AG09319 (cell line): ENCODE measurements around the gene FHL2.

Experiments
- DNase-seq: peaks from one replicate; pipeline ENCODE4 v3.0.0-alpha.2; 2010; ENCODE audit warnings: low read depth; ENCODE audit errors: extremely low read depth
- TF ChIP-seq, protein P1 (sequence below): IDR thresholded peaks from 2 replicates; pipeline ENCODE4 v1.5.1; 2011; ENCODE audit warnings: low read depth, mild to moderate bottlenecking, inconsistent platforms, low read length, moderate library complexity

Gene FHL2

DNA sequence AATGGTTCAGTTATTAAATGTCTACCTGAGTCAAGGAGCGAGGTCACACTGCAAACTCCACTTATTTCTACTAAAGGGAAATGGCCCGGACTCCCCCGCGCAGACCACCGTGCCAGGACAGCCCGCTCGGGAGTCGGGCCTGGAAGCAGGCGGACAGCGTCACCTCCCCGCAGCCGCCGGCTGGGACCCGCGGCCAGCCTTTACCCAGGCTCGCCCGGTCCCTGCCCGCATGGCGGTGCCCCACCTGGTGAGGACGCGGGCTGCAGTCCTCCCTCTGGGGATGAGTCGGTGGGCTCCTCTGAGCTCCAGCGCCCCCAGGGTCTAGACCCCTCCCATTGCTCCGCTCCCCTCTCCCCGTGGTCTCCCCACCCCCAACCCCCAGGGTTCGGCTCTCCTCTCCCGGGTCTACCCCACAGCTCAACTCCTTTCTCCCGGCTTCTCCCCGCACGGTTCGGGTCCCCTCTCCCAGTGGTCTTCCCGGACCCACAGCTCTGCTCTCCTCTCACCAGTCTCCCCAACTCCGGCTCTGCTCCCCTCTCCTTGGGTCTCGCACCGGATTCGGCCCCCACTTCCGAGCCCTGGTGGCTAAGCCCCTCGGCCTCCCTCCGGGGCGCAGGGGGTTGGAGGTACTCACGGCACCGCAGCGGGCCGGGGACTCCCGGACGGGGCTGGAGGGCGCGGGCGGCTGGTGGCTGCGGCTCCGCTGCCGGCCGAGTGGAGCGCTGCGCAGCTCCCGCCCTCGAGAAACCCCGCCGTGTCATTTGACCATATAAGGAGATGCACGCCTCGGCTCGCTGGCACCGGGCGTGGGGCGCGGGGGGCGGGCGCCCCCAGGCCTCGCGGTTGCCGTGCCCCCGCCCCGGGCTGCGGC, at the start of gene FHL2:
FHL2 (minus strand) TSS at position 716 of the 871 bp plus-strand sequence. CDS start 12,535 bp downstream, outside the sequence.
- TF ChIP-seq, protein P1, sequence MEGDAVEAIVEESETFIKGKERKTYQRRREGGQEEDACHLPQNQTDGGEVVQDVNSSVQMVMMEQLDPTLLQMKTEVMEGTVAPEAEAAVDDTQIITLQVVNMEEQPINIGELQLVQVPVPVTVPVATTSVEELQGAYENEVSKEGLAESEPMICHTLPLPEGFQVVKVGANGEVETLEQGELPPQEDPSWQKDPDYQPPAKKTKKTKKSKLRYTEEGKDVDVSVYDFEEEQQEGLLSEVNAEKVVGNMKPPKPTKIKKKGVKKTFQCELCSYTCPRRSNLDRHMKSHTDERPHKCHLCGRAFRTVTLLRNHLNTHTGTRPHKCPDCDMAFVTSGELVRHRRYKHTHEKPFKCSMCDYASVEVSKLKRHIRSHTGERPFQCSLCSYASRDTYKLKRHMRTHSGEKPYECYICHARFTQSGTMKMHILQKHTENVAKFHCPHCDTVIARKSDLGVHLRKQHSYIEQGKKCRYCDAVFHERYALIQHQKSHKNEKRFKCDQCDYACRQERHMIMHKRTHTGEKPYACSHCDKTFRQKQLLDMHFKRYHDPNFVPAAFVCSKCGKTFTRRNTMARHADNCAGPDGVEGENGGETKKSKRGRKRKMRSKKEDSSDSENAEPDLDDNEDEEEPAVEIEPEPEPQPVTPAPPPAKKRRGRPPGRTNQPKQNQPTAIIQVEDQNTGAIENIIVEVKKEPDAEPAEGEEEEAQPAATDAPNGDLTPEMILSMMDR, result peak; percentile 30
- DNase-seq, result no peak

- DNase-seq, result no peak
- TF ChIP-seq, protein P1, result no peak
These were observed 48.6 kb upstream of the FHL2 start for GRCh38 chr2:105447476-105447875.

DNA sequence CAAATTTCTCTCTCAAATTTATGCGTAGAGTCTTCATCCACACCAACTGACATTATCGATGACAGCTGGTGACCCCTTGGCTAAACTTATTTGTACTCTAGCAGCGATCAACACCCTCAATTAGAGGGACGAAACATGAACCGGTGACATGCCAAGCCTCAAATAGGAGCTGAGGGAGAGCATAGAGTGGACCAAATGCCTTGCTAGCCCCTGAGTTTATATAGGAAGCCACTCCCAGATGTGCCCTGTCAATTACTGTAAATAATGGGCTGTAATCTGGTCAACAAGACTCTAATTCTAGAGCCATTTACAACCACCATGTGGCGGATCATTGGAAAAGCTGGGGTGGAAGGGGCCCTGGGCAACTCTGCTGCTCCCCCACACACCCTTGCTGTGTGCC, 47.6 kb upstream of the FHL2 start:
- DNase-seq, result no peak
- TF ChIP-seq, protein P1, result no peak

DNA sequence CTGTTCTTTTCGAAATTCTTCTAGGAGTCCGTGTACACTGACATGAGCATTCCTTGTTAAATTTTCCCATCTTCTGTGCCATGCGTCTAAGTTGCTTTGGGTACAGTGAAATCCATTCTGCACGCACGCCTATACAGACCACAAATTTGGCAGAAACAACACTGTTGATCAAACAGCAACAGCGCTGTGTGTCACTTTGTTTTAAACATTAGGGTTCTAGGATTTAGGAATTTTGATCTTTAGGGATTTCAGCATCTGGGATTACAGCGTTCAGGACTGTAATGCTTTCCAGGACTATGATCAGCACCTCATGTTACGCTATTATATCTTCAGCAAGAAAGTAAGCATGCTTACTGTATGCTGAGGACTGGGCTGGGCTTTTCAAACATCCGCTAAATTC, 47.1 kb upstream of the FHL2 start:
- TF ChIP-seq, protein P1, result no peak
- peak; percentile 12 for DNase-seq

DNA sequence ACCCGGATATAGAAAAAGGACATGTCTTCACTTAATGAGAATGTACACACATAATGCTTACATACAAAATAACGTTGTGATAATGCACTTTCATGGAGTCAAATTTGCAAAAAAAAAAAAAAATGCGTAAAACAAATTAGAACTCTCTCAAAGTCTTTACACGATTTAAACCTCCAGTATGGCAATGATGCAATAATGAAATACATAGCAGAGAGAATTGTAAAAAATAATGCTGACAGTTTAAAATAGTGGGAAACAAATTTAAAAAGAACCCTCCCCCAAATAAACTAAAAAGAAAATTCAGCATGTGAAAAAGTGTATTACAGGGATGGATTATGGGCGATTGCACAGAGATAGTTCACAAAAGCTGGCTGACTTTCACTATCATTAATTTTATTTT, 46.6 kb upstream of the FHL2 start:
- TF ChIP-seq, protein P1, result no peak
- DNase-seq, result no peak

DNA sequence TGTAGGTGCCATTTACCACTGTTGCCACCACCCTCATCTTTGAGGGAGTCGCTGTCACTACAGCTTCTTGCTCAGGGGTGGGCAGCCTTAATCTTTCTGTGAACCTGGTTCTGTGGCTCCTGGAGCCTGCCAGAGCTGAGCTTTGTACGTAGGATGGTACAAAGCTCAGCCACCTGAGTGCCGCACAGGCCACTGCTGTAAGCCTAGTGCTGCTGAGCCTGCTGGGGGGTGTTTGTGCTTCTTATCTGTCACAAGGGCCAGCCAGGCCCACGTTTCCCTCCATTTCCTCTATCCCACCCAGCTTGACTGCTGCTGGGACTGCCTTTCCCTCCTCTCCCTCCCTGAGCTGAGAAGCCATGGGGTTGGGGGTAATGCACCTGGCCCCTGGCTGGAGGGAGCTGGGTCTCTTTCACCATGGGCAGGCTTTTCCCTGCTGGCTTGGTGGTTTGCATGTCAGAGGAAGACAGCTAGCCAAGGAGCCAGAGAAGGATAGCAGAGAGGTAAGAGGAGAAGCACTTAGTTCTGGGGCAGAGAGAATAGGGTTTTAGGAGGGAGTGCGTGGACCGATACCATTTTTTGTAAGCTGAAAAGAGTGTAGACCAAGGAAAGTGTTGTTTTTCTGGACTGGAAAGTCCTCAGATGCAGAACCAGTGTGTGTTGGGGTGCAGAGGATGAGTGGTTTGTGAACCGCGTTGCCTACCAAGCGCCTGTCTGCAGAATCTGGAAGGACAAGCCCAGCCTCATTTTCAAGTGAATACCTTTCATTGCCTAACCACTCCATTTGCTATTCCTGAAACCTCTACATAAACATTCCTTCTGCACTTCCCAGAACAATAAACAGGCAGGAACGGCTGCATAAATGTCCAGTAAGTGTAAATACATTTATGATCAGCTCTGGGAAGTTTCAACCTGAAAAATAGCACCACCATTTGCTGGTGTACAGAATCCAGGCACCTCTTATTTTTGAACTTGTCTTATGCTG, 45.1 kb upstream of the FHL2 start:
- TF ChIP-seq, protein P1, result no peak
- DNase-seq, result no peak

- DNase-seq, result no peak
- TF ChIP-seq, protein P1, result no peak
These were observed 43.9 kb upstream of the FHL2 start for GRCh38 chr2:105442721-105443120.
